Endothelial cell of umbilical vein (primary cell): ENCODE data around the gene GARIN1A. TPM values are rescaled to one million over a fixed set of nuclear protein-coding genes. Genes with fewer than 3 reads are reported as not detected.
"Not testable (repeated sequence)": the region's sequence is repeated elsewhere in the genome, so short reads cannot be mapped to it uniquely, and the experiment has no call there.

Experiments
- Bru-seq: library from RNA; stranded (reverse); fragments of 400-500 nt; gene quantifications from one replicate; lab custom pipeline; 2021; lab: Mats Ljungman, UMichigan
- BruChase-seq, 2 experiments: library from RNA; stranded (reverse); fragments of 400-500 nt; gene quantifications; one replicate each; lab custom pipeline; 2021; lab: Mats Ljungman, UMichigan
- BruUV-seq: library from RNA; stranded (reverse); fragments of 400-500 nt; replicated peaks from 2 replicates; lab custom pipeline; 2021; lab: Mats Ljungman, UMichigan
- CTCF ChIA-PET: fragments of 300-600, 350-600 bp; sonication (Branson Sonifier 250); formaldehyde crosslinking; loops from one replicate; lab custom pipeline; 2021; ENCODE audit warnings: antibody characterized with exemption, inconsistent platforms; lab: Charles Lee
- POLR2A ChIA-PET: fragments of 300-600, 350-600 bp; sonication (Branson Sonifier 250); formaldehyde crosslinking; loops from one replicate; lab custom pipeline; 2021; ENCODE audit warnings: antibody characterized with exemption, inconsistent platforms; lab: Charles Lee
- DNase-seq: peaks from one replicate; pipeline ENCODE4 v3.0.0-alpha.2; 2011; ENCODE audit warnings: low read depth, low spot score
- FAIRE-seq: peaks from 2 replicates; lab custom pipeline; 2011; peaks lifted over from hg19 to GRCh38; lab: Jason Lieb, UNC
- H2AFZ ChIP-seq: 2 replicates; pipeline ENCODE4 v1.6.0; 2012; ENCODE audit warnings: low read depth, low read length, control low read depth, inconsistent platforms
- H3K27ac ChIP-seq: 2 replicates; pipeline ENCODE4 v1.5.1; 2011; ENCODE audit warnings: low read depth, mild to moderate bottlenecking, control low read depth, low read length, moderate library complexity; ENCODE audit not compliant: insufficient read depth
- H3K27me3 ChIP-seq, 2 experiments: 2 replicates each; pipeline versions ENCODE4 v1.6.0 to v1.6.1; 2011; ENCODE audit warnings: low read length in 2 of 2, mixed read lengths in 1 of 2; ENCODE audit not compliant: control insufficient read depth in 2 of 2, insufficient read depth in 2 of 2
- H3K36me3 ChIP-seq, 2 experiments: 2 replicates in 1 of 2; 3 replicates in 1 of 2; pipeline ENCODE4 v1.5.1; 2011; ENCODE audit warnings: low read length in 2 of 2, mild to moderate bottlenecking in 1 of 2, moderate library complexity in 1 of 2; ENCODE audit not compliant: control insufficient read depth in 2 of 2, insufficient read depth in 2 of 2; ENCODE audit errors: extremely low read depth in 1 of 2
- H3K4me1 ChIP-seq: 3 replicates; pipeline ENCODE4 v1.5.1; 2011; ENCODE audit warnings: mild to moderate bottlenecking, low read length; ENCODE audit not compliant: control insufficient read depth, insufficient read depth; ENCODE audit errors: extremely low read depth
- H3K4me2 ChIP-seq: 2 replicates; pipeline ENCODE4 v1.6.1; 2011; ENCODE audit warnings: low read length, control low read depth, mixed read lengths; ENCODE audit not compliant: insufficient read depth
- H3K4me3 ChIP-seq, 3 experiments: fragments of 200-600 bp in 1 of 3; sonication (generic), shearing (Covaris generic) in 1 of 3; replicated peaks in 1 of 3; 2 replicates each; pipeline ENCODE4 v1.5.1; 2011 to 2016; ENCODE audit warnings: control low read depth in 3 of 3, low read length in 3 of 3, mild to moderate bottlenecking in 2 of 3, inconsistent platforms in 1 of 3, low read depth in 1 of 3, moderate library complexity in 1 of 3; ENCODE audit not compliant: insufficient read depth in 1 of 3
- H3K79me2 ChIP-seq: 2 replicates; pipeline ENCODE4 v1.6.0; 2012; ENCODE audit warnings: low read length, inconsistent platforms; ENCODE audit not compliant: control insufficient read depth, insufficient read depth
- H3K9ac ChIP-seq: replicated peaks from 2 replicates; pipeline ENCODE3; 2011; ENCODE audit warnings: low read length, control low read depth; ENCODE audit not compliant: insufficient read depth; ENCODE audit errors: extremely low read depth
- H3K9me1 ChIP-seq: replicated peaks from 3 replicates; pipeline ENCODE4 v1.6.0; 2011; ENCODE audit warnings: mild to moderate bottlenecking, low read length; ENCODE audit not compliant: control insufficient read depth, insufficient read depth; ENCODE audit errors: extremely low read depth
- H3K9me3 ChIP-seq: replicated peaks from 2 replicates; pipeline ENCODE4 v1.5.1; 2012; ENCODE audit warnings: low read length, inconsistent platforms; ENCODE audit not compliant: control insufficient read depth, insufficient read depth
- H4K20me1 ChIP-seq: replicated peaks from 2 replicates; pipeline ENCODE3; 2011; ENCODE audit warnings: mild to moderate bottlenecking, low read length; ENCODE audit not compliant: control insufficient read depth, insufficient read depth; ENCODE audit errors: extremely low read depth
- CTCF ChIP-seq, 2 donors: IDR thresholded peaks; 1 replicate in 1 of 2; 2 replicates in 1 of 2; pipeline ENCODE4 v1.5.1; 2011; ENCODE audit warnings: low read length in 2 of 2, mild to moderate bottlenecking in 2 of 2, moderate library complexity in 2 of 2, control low read depth in 1 of 2, inconsistent platforms in 1 of 2, low read depth in 1 of 2; ENCODE audit not compliant: insufficient read depth in 1 of 2; ENCODE audit errors: extremely low read depth in 1 of 2
- EZH2 ChIP-seq: IDR thresholded peaks from 2 replicates; pipeline ENCODE4 v1.6.1; 2012; ENCODE audit warnings: borderline replicate concordance, low read depth, mild to moderate bottlenecking, moderate library complexity, low read length, inconsistent platforms; ENCODE audit not compliant: severe bottlenecking
- FOS ChIP-seq: IDR thresholded peaks from 2 replicates; pipeline ENCODE4 v1.6.1; 2011; ENCODE audit warnings: mild to moderate bottlenecking, low read length, moderate library complexity, borderline replicate concordance; ENCODE audit not compliant: insufficient read depth
- GATA2 ChIP-seq: IDR thresholded peaks from 2 replicates; pipeline ENCODE4 v1.7.0; 2011; ENCODE audit warnings: low read depth, mild to moderate bottlenecking, moderate library complexity, mixed read lengths, low read length; ENCODE audit not compliant: insufficient read length, insufficient read depth
- JUN ChIP-seq: IDR thresholded peaks from 2 replicates; pipeline ENCODE4 v1.6.1; 2011; ENCODE audit warnings: borderline replicate concordance, low read depth; ENCODE audit not compliant: insufficient read length, insufficient read depth
- MAX ChIP-seq: IDR thresholded peaks from 2 replicates; pipeline ENCODE4 v1.6.1; 2011; ENCODE audit not compliant: insufficient read depth, insufficient read length
- MYC ChIP-seq: IDR thresholded peaks from one replicate; pipeline ENCODE4 v1.6.1; 2011; ENCODE audit warnings: mild to moderate bottlenecking, low read depth, low read length
- POLR2A ChIP-seq: IDR thresholded peaks from 2 replicates; pipeline ENCODE4 v1.6.1; 2012; ENCODE audit warnings: low read depth, mild to moderate bottlenecking, control low read depth, low read length
- POLR2AphosphoS5 ChIP-seq: IDR thresholded peaks from 2 replicates; pipeline ENCODE4 v1.6.1; 2012; ENCODE audit warnings: low read depth, mild to moderate bottlenecking, control low read depth, low read length, moderate library complexity; ENCODE audit not compliant: insufficient read depth
- dilution Hi-C: fragments of 300-500 bp; cut with MboI; formaldehyde crosslinking; loops from one replicate; pipeline ENCODE4 v1.15.0; 2019; ENCODE audit warnings: low sequenced_read_pairs; ENCODE audit not compliant: extremely low pct_ligation_motif_present
- intact Hi-C: fragments of 100-400 bp; cut with micrococcal nuclease; formaldehyde crosslinking; loops from one replicate; pipeline ENCODE4 v1.10.0; 2022
- long read RNA-seq: library from polyadenylated mRNA; stranded (forward); transcript quantifications from one replicate; pipeline ENCODE4 v2.0.0, GENCODE V29; 2021
- polyA minus RNA-seq, 3 experiments: library from RNA; depleted of rRNA, polyadenylated mRNA; stranded (reverse); fragments of >200 nt; gene quantifications; 1 replicate in 1 of 3; 2 replicates in 2 of 3; pipeline ENCODE4 v1.2.3, GENCODE V29; 2011
- polyA plus RNA-seq, 4 experiments: library from polyadenylated mRNA; depleted of rRNA in 3 of 4; stranded (reverse) in 3 of 4; unstranded in 1 of 4; fragments of >200 nt; gene quantifications; 2 replicates each; pipeline versions ENCODE4 v1.2.1 to v1.2.3, GENCODE V29; 2011 to 2012; ENCODE audit warnings: missing spikeins in 1 of 4
- total RNA-seq: library from RNA; stranded (reverse); gene quantifications from 2 replicates; pipeline ENCODE4 v1.2.3, GENCODE V29; 2021

Gene GARIN1A
- total RNA-seq, result 2.1 and 3.6 TPM in 2 replicates
- polyA plus RNA-seq, result 0.53 and 0.65 TPM in 2 replicates
- polyA plus RNA-seq (2011; cell fraction: cytosol; rRNA removed), result 0.13 and 0.47 TPM in 2 replicates
- 6.3 and 6.9 TPM in 2 replicates for polyA plus RNA-seq (2011; cell fraction: nucleus; rRNA removed)
- polyA plus RNA-seq (2012), result 0.62 and 0.68 TPM in 2 replicates
- polyA minus RNA-seq, result 0.98 and 1.5 TPM in 2 replicates
- polyA minus RNA-seq (2011; cell fraction: cytosol; rRNA and poly(A)+ RNA removed), result not detected
- 3.4 and 3.6 TPM in 2 replicates for polyA minus RNA-seq (2011; cell fraction: nucleus; rRNA and poly(A)+ RNA removed)
- Bru-seq, nascent RNA, result percentile 50 among the genes with signal in this experiment
- percentile 86 among the genes with signal in this experiment for BruChase-seq, experiment 1, labeled RNA remaining after a 6-hour chase
- percentile 55 among the genes with signal in this experiment for BruChase-seq, experiment 2, labeled RNA remaining after a 2-hour chase
- long read RNA-seq, result 0 reads

- ChIA-PET POLR2A (no interaction called here), CTCF (interaction anchor here (0.7 to 1.9 kb wide), 7 partner anchors 13 to 212 kb away, joined by 3 to 5 read pairs (median 3); no protein-coding TSS in a partner anchor)
- TF ChIP-seq FOS (no peak), GATA2 (no peak), EZH2 (no peak), POLR2AphosphoS5 (no peak), POLR2A (no peak), JUN (no peak), MAX (no peak), CTCF (IDR thresholded peaks at IDR 0.05; ENCODE audit: extremely low read depth in 1 of 2, insufficient read depth in 1 of 2, low read depth in 1 of 2, low read length in 2 of 2) (no peak), MYC (no peak)
- H3K27me3 ChIP-seq, result peaks cover 2 to 8% of the 10 kb centered on the region in 2 experiments
- intact Hi-C loops, result no loop called here
- dilution Hi-C loops, result no loop called here
- H3K27ac ChIP-seq, result no peak within 1 kb of the TSS
- H3K4me2 ChIP-seq, result no peak within 1 kb of the TSS
- H3K4me3 ChIP-seq, result no peak within 1 kb of the TSS
- FAIRE-seq (no peak), DNase-seq (no peak)
- no peaks in the 10 kb centered on the region for H3K9me1 ChIP-seq
- no peaks in the 10 kb centered on the region for H3K79me2 ChIP-seq
- H3K36me3 ChIP-seq, result no peaks in the 10 kb centered on the region
- no peaks in the 10 kb centered on the region for H3K4me1 ChIP-seq
- no peaks in the 10 kb centered on the region for H3K9me3 ChIP-seq
- H3K9ac ChIP-seq, result no peak within 1 kb of the TSS
- BruUV-seq, result no TSS peak
- peaks cover 2% of the 10 kb centered on the region for H4K20me1 ChIP-seq
- H2AFZ ChIP-seq, result no peak within 1 kb of the TSS
Observed at GRCh38 chr7:128671992-128672391, at the start of gene GARIN1A. TSS of gene GARIN1A (plus strand) at chr7:128672292. CDS start at chr7:128672398, 106 bp downstream.

- H3K9ac ChIP-seq, intact Hi-C loops, FAIRE-seq, H3K9me1 ChIP-seq, DNase-seq, H3K9me3 ChIP-seq, H3K4me1 ChIP-seq, POLR2A ChIA-PET, BruUV-seq, H3K27me3 ChIP-seq, H3K36me3 ChIP-seq, H3K79me2 ChIP-seq, H3K4me2 ChIP-seq, H4K20me1 ChIP-seq, dilution Hi-C loops, H3K4me3 ChIP-seq, H2AFZ ChIP-seq, H3K27ac ChIP-seq: not testable (repeated sequence)
- CTCF ChIA-PET, result interaction anchor here (0.9 kb wide), 1 partner anchor 256 kb away, joined by 3 read pairs; no protein-coding TSS in a partner anchor
Observed at GRCh38 chr7:128627124-128627523, 45.0 kb upstream of the GARIN1A start.
